ENCODE results near the gene IQGAP2. TPM values are rescaled to one million over a fixed set of nuclear protein-coding genes. Genes with fewer than 3 reads are reported as not detected.

The IQGAP2 gene
- total RNA-seq, 1 experiment from 2014 or later = 0.59 TPM

DNA sequence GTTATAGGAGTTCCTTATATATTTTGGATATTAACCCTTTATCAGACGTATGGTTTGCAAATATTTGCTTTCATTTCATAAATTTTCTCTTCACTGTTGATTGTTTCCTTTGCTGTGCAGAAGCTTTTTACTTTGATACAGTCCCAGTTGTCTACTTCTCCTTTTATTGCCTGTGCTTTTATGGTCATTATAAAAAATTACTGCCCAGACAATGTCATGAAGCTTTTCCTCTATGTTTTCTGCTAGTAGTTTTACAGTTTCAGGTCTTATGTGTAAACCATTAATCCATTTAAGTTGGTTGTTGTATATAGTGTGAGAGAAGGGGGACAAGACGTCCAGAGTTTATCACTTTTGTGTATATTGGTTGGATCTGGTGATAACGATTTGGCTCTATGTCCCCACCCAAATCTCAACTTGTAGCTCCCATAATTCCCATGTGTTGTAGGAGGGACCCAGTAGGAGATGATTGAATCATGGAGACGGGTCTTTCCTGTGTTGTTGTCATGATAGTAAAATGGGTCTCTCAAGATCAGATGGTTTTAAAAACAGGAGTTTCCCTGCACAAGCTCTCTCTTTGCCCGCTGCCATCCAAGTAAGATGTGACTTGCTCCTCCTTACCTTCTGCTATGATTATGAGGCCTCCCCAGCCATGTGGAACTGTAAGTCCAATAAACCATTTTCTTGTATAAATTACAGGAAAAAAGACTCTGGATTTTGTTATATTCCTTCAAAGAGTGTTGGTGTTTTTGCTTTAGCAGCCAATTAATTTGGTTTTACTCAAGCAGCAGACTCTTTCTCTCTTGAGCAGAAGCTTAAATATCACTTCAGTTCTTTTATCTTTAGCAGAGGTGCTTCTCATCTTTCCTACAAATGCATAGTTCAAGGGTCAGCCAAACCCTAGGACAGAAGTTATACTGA lies 326.5 kb downstream of the IQGAP2 start:
- H3K4me3 ChIP-seq (ENCODE audit: low read depth in 2 of 2, low read length in 2 of 2) = no peak overlapping the region
- no peak for ATAC-seq
- CTCF ChIA-PET = interaction anchor here (0.5 kb wide), 1 partner anchor 326 kb away, joined by 3 read pairs; the partner anchor contains the start of gene IQGAP2
- TF ChIP-seq, protein P1, sequence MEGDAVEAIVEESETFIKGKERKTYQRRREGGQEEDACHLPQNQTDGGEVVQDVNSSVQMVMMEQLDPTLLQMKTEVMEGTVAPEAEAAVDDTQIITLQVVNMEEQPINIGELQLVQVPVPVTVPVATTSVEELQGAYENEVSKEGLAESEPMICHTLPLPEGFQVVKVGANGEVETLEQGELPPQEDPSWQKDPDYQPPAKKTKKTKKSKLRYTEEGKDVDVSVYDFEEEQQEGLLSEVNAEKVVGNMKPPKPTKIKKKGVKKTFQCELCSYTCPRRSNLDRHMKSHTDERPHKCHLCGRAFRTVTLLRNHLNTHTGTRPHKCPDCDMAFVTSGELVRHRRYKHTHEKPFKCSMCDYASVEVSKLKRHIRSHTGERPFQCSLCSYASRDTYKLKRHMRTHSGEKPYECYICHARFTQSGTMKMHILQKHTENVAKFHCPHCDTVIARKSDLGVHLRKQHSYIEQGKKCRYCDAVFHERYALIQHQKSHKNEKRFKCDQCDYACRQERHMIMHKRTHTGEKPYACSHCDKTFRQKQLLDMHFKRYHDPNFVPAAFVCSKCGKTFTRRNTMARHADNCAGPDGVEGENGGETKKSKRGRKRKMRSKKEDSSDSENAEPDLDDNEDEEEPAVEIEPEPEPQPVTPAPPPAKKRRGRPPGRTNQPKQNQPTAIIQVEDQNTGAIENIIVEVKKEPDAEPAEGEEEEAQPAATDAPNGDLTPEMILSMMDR (IDR thresholded peaks at IDR 0.05) = no peak
- TF ChIP-seq POLR2AphosphoS5 (IDR thresholded peaks at IDR 0.05; ENCODE audit: low read depth, low read length) (no peak), TCF7L2 (IDR thresholded peaks at IDR 0.05; ENCODE audit: low read depth, low read length) (no peak), SIN3A (IDR thresholded peaks at IDR 0.05; ENCODE audit: borderline replicate concordance, insufficient read depth, low read depth, low read length) (no peak)
- TF ChIP-seq, protein P2, sequence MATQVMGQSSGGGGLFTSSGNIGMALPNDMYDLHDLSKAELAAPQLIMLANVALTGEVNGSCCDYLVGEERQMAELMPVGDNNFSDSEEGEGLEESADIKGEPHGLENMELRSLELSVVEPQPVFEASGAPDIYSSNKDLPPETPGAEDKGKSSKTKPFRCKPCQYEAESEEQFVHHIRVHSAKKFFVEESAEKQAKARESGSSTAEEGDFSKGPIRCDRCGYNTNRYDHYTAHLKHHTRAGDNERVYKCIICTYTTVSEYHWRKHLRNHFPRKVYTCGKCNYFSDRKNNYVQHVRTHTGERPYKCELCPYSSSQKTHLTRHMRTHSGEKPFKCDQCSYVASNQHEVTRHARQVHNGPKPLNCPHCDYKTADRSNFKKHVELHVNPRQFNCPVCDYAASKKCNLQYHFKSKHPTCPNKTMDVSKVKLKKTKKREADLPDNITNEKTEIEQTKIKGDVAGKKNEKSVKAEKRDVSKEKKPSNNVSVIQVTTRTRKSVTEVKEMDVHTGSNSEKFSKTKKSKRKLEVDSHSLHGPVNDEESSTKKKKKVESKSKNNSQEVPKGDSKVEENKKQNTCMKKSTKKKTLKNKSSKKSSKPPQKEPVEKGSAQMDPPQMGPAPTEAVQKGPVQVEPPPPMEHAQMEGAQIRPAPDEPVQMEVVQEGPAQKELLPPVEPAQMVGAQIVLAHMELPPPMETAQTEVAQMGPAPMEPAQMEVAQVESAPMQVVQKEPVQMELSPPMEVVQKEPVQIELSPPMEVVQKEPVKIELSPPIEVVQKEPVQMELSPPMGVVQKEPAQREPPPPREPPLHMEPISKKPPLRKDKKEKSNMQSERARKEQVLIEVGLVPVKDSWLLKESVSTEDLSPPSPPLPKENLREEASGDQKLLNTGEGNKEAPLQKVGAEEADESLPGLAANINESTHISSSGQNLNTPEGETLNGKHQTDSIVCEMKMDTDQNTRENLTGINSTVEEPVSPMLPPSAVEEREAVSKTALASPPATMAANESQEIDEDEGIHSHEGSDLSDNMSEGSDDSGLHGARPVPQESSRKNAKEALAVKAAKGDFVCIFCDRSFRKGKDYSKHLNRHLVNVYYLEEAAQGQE (IDR thresholded peaks at IDR 0.05; ENCODE audit: insufficient read depth in 1 of 2, low read depth in 2 of 2, low read length in 1 of 2) = no peak
- no peak overlapping the region for H3K27ac ChIP-seq (ENCODE audit: low read length)
- no peak for DNase-seq (ENCODE audit: low read depth, low spot score)
- intact Hi-C loops (cut with micrococcal nuclease; ENCODE audit: unreplicated experiment) (no loop called here), in situ Hi-C loops (cut with HindIII; ENCODE audit: low pct_unique_long_range_greater_than_20kb, low sequenced_read_pairs) (no loop called here)
- no TSS peak for BruUV-seq (replicated peaks)
- peaks cover 16% of the 10 kb centered on the region; the same call in 1 of the 2 replicates for H3K9me3 ChIP-seq (ENCODE audit: control insufficient read depth, insufficient read depth, low read depth, low read length)
- peaks cover 4% of the 10 kb centered on the region for H3K4me1 ChIP-seq (ENCODE audit: control insufficient read depth, insufficient read depth, low read length)
- POLR2A ChIA-PET = no interaction called here
- H3K27me3 ChIP-seq (ENCODE audit: control insufficient read depth, insufficient read depth, low read length) = no peaks in the 10 kb centered on the region
- no peaks in the 10 kb centered on the region for H3K36me3 ChIP-seq (ENCODE audit: control insufficient read depth, insufficient read depth, low read length)

DNA sequence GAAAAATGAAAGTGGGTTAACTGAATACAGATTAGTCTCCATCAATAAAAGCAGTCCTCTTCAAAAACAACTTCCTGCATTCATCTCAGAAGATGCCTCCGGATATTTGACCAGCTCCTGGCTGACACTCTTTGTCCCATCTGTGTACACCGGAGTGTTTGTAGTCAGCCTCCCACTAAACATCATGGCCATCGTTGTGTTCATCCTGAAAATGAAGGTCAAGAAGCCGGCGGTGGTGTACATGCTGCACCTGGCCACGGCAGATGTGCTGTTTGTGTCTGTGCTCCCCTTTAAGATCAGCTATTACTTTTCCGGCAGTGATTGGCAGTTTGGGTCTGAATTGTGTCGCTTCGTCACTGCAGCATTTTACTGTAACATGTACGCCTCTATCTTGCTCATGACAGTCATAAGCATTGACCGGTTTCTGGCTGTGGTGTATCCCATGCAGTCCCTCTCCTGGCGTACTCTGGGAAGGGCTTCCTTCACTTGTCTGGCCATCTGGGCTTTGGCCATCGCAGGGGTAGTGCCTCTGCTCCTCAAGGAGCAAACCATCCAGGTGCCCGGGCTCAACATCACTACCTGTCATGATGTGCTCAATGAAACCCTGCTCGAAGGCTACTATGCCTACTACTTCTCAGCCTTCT lies 329.4 kb downstream of the IQGAP2 start:
- H3K27me3 ChIP-seq (ENCODE audit: control insufficient read depth, insufficient read depth, low read length) = no peaks in the 10 kb centered on the region
- CTCF ChIA-PET = no interaction called here
- intact Hi-C loops (cut with micrococcal nuclease; ENCODE audit: unreplicated experiment) (no loop called here), in situ Hi-C loops (cut with HindIII; ENCODE audit: low pct_unique_long_range_greater_than_20kb, low sequenced_read_pairs) (no loop called here)
- BruUV-seq (replicated peaks) = no TSS peak
- H3K4me3 ChIP-seq (ENCODE audit: low read depth in 2 of 2, low read length in 2 of 2) = no peak overlapping the region
- TF ChIP-seq SIN3A (IDR thresholded peaks at IDR 0.05; ENCODE audit: borderline replicate concordance, insufficient read depth, low read depth, low read length) (no peak), POLR2AphosphoS5 (IDR thresholded peaks at IDR 0.05; ENCODE audit: low read depth, low read length) (no peak), TCF7L2 (IDR thresholded peaks at IDR 0.05; ENCODE audit: low read depth, low read length) (no peak)
- TF ChIP-seq, protein P1 (IDR thresholded peaks at IDR 0.05) = no peak
- TF ChIP-seq, protein P2 (IDR thresholded peaks at IDR 0.05; ENCODE audit: insufficient read depth in 1 of 2, low read depth in 2 of 2, low read length in 1 of 2) = no peak
- ATAC-seq (no peak), DNase-seq (ENCODE audit: low read depth, low spot score) (no peak)
- H3K4me1 ChIP-seq (ENCODE audit: control insufficient read depth, insufficient read depth, low read length) = no peaks in the 10 kb centered on the region; the same call in 1 of the 2 replicates
- H3K9me3 ChIP-seq (ENCODE audit: control insufficient read depth, insufficient read depth, low read depth, low read length) = peaks cover 16% of the 10 kb centered on the region; the same call in 1 of the 2 replicates
- no peak overlapping the region for H3K27ac ChIP-seq (ENCODE audit: low read length)
- POLR2A ChIA-PET = no interaction called here
- no peaks in the 10 kb centered on the region for H3K36me3 ChIP-seq (ENCODE audit: control insufficient read depth, insufficient read depth, low read length)
